Measurements from ENCODE around the gene LRRC10.
"Not testable (repeated sequence)": the region's sequence is repeated elsewhere in the genome, so short reads cannot be mapped to it uniquely, and the experiment has no call there.

The LRRC10 gene

GRCh38 chr12:69620077-69620476 is 9.4 kb upstream of the LRRC10 start:
- DNase-seq: no peak

- no peak for DNase-seq
Observed at GRCh38 chr12:69619050-69619449, 8.3 kb upstream of the LRRC10 start.

GRCh38 chr12:69616025-69616424 is 5.3 kb upstream of the LRRC10 start:
- DNase-seq: peak in 1 of 58 donors; percentile 4

GRCh38 chr12:69613351-69613750 is 2.6 kb upstream of the LRRC10 start:
- DNase-seq: no peak

- no peak for DNase-seq
Observed at GRCh38 chr12:69610126-69610525, 581 bp downstream of the LRRC10 start.

- no peak for DNase-seq
Observed at GRCh38 chr12:69608114-69608513, 2.6 kb downstream of the LRRC10 start.

GRCh38 chr12:69604275-69604674 is 6.4 kb downstream of the LRRC10 start:
- DNase-seq: not testable (repeated sequence)

GRCh38 chr12:69603556-69603955 is 7.2 kb downstream of the LRRC10 start:
- not testable (repeated sequence) for DNase-seq

GRCh38 chr12:69602954-69603353 is 7.8 kb downstream of the LRRC10 start:
- DNase-seq: no peak

- DNase-seq: no peak
Observed at GRCh38 chr12:69601962-69602685, 8.6 kb downstream of the LRRC10 start.

- no peak for DNase-seq
Observed at GRCh38 chr12:69600804-69601203, 9.9 kb downstream of the LRRC10 start.

GRCh38 chr12:69598174-69598753 is 12.4 kb downstream of the LRRC10 start:
- DNase-seq: no peak

- no peak for DNase-seq
Observed at GRCh38 chr12:69595689-69596088, 15.0 kb downstream of the LRRC10 start.

- no peak for DNase-seq
Observed at GRCh38 chr12:69589082-69589481, 21.6 kb downstream of the LRRC10 start.

- DNase-seq: no peak
Observed at GRCh38 chr12:69588527-69588926, 22.2 kb downstream of the LRRC10 start.

- peak; percentile 65 to 99 (median 93) for DNase-seq
Observed at GRCh38 chr12:69585189-69586062, 25.3 kb downstream of the LRRC10 start, which contains the start of gene CCT2. Gene CCT2 (plus strand): TSS chr12:69585459. CDS start chr12:69585522, 63 bp downstream.

- DNase-seq: no peak
Observed at GRCh38 chr12:69583203-69583602, 27.5 kb downstream of the LRRC10 start.

- no peak for DNase-seq
Observed at GRCh38 chr12:69580074-69580473, 30.6 kb downstream of the LRRC10 start.

- no peak for DNase-seq
Observed at GRCh38 chr12:69579029-69579428, 31.7 kb downstream of the LRRC10 start.

- no peak for DNase-seq
Observed at GRCh38 chr12:69578283-69578682, 32.4 kb downstream of the LRRC10 start.

GRCh38 chr12:69575346-69575745 is 35.4 kb downstream of the LRRC10 start:
- no peak for DNase-seq

Data from anterior cingulate cortex (tissue), 58 donors.